ENCODE measurements around the gene MAN1B1.

Gene MAN1B1

GRCh38 chr9:137069508-137070091 is 17.2 kb upstream of the MAN1B1 start:
- no peak for DNase-seq

GRCh38 chr9:137070201-137070905 is 16.4 kb upstream of the MAN1B1 start, which contains the start of gene SAPCD2:
Gene SAPCD2 (minus strand): TSS chr9:137070557. CDS start chr9:137070460, 97 bp downstream.
- DNase-seq, result peak; percentile 81

GRCh38 chr9:137070906-137071275 is 15.9 kb upstream of the MAN1B1 start:
- no peak for DNase-seq

- no peak for DNase-seq
Measured at GRCh38 chr9:137071282-137071681, 15.5 kb upstream of the MAN1B1 start.

GRCh38 chr9:137073992-137074399 is 12.8 kb upstream of the MAN1B1 start:
- no peak for DNase-seq

- DNase-seq, result no peak
Measured at GRCh38 chr9:137074657-137075274, 12.0 kb upstream of the MAN1B1 start.

GRCh38 chr9:137075275-137075775 is 11.5 kb upstream of the MAN1B1 start:
- DNase-seq, result no peak

GRCh38 chr9:137076636-137077009 is 10.2 kb upstream of the MAN1B1 start:
- DNase-seq, result no peak

- DNase-seq, result peak; percentile 53
Measured at GRCh38 chr9:137077010-137077747, 9.6 kb upstream of the MAN1B1 start, which contains the start of gene UAP1L1. Gene UAP1L1 (plus strand): TSS chr9:137077517. CDS start chr9:137077533, 16 bp downstream.

GRCh38 chr9:137077758-137078693 is 8.8 kb upstream of the MAN1B1 start:
- peak; percentile 22 for DNase-seq

GRCh38 chr9:137078701-137079400 is 7.9 kb upstream of the MAN1B1 start:
- no peak for DNase-seq

- no peak for DNase-seq
Measured at GRCh38 chr9:137079401-137079787, 7.4 kb upstream of the MAN1B1 start.

GRCh38 chr9:137080260-137081122 is 6.3 kb upstream of the MAN1B1 start:
- no peak for DNase-seq

- DNase-seq, result no peak
Measured at GRCh38 chr9:137082222-137082924, 4.4 kb upstream of the MAN1B1 start.

GRCh38 chr9:137082925-137083290 is 3.9 kb upstream of the MAN1B1 start:
- DNase-seq, result no peak

GRCh38 chr9:137083394-137084004 is 3.3 kb upstream of the MAN1B1 start:
- DNase-seq, result no peak

GRCh38 chr9:137084526-137084925 is 2.3 kb upstream of the MAN1B1 start:
- DNase-seq, result no peak

GRCh38 chr9:137085920-137086530 is 760 bp upstream of the MAN1B1 start:
- no peak for DNase-seq

- DNase-seq, result no peak
Measured at GRCh38 chr9:137087409-137087925, 682 bp downstream of the MAN1B1 start.
